SH-SY5Y (cell line): ENCODE measurements around the gene URI1.

Source experiments
- GATA2 ChIP-seq: IDR thresholded peaks from 2 replicates; pipeline ENCODE4 v1.6.1; 2011; ENCODE audit warnings: mild to moderate bottlenecking, low read depth, low read length
- GATA3 ChIP-seq: IDR thresholded peaks from 2 replicates; pipeline ENCODE4 v1.6.1; 2011; ENCODE audit warnings: low read depth, mild to moderate bottlenecking, low read length, moderate library complexity

Gene URI1

DNA sequence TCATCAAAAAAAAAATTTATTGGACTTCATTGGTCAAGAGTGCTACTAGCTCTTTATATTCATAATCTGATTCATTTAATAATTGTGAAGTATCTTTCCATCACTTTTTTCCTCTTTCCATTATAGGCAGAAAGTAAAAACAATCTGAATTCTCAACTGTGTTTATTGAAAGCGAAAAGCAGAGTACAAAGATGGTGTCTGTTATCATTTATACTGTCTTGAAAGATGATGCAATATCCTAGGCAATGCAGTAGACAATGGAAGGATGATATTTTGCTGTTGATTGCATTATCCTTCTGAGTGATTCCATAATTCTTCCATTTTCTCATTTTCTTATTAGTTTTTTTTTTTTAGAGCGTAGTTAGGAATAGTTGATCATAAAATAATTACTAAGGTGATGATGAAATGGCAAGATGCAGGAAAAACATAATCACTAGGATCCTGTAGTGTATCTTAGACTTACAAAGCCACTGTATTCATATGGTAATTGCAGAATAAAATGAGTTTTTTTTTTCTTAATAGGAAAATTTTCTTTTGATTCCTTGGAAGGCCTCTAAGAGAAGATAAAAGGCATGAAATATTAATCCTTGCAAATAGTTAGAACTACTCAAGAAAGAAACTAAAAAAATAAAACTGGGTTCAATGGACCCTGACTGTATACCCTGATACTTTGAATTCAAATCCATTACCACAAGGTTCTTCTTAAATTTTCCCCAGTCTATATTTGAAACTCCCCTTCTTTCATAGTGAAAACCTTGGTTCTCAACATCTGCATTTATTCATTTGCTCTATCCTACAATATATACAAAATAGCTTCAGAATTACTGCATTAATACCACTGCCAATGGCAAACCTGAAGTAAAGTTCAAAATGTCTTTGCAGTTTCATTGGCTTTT, 11.6 kb downstream of the URI1 start:
- no peak for TF ChIP-seq GATA2
- TF ChIP-seq GATA3: no peak

DNA sequence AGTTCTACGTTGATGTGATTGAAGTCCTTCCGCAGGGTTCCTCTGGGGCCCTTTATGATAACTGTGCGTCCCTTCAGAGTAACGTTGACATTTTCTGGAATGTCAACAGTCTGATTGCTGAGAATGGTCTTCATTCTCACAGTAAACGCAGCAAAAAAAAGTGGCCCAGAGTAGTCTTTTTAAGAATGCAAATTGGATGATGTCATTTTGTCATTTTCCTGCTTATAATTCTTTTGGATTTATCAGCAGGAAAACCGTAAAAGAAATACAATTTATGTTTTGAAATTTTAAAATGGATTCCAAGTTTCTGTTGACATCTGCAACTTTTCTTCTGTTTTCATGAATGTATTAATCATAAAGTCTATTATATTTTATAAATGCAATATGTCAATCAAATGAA, 14.8 kb downstream of the URI1 start:
- TF ChIP-seq GATA2: no peak
- no peak for TF ChIP-seq GATA3

DNA sequence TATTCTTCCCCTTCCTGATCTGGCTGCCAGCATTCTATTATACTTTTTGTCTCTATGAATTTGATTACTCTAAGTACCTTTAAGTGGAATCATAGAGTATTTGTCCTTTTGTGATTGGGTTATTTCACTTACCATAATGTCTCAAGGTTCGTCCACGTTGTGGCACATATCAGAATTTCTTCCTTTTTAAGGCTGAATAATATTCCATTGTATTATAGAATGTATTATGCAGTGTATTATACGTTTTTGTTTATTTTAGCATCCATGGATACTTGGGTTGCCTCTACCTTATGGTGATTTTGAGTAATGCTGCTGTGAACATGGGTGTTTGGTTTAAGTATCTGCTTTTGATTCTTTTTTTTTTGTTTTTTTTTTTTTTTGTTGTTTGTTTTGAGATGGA, 19.3 kb downstream of the URI1 start:
- TF ChIP-seq GATA2: no peak
- no peak for TF ChIP-seq GATA3

DNA sequence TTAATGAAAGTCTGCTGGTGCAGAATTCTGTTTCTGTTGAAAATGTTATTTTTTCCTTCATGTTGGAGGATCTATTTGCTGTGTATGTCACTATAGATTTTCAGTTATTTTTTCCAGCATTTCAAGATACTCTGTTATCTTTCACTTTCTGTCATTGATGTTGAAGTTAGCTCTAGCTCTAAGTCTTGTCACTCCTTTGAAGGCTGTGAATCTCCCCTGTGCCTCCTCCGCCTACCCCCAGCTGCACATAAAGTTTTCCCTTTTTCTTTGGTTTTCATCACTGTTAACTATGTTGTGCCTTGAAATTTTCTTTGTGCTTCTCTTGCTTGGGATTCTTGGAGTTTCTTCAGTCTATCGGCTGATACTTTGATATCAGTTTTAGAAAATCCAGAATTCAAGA, 20.8 kb downstream of the URI1 start:
- no peak for TF ChIP-seq GATA2
- TF ChIP-seq GATA3: no peak

DNA sequence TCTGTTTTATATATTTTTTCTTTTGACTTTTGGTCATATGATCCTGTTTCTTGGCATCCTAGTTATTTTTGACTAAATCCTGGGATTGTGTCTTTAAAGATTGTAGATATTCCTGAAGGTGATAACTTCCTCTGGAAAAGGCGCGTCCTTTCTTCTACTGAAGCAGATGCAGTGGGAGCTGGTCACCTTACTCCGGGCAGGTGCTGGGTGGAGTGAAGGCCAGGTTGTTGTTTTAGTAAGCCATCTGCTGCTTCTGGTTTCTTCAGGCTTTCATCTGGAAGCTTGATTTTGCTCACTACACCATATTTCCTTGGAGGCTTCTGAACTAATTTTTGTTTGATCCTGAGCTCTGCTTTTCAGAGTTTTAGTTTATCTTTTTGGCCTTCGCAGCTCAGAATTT, 21.5 kb downstream of the URI1 start:
- TF ChIP-seq GATA2 (no peak), GATA3 (no peak)

DNA sequence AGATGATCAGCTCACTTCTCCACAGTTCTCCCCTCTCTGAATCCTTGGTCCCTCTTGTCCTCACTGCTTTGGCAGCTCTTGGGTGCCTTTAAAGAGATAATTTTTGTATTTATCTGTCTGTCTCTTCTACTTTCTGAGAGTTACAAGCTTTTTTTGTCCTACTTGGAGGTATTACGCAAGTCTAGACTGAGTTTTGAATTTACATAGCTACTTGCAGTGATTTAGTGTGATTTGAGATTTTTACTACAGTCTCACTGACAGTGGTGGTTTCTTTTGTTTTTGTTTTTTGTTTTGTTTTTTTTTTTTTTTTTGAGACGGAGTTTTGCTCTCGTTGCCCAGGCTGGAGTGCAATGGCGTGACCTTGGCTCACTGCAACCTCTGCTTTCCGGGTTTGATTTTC, 22.1 kb downstream of the URI1 start:
- TF ChIP-seq GATA2 (no peak), GATA3 (no peak)

DNA sequence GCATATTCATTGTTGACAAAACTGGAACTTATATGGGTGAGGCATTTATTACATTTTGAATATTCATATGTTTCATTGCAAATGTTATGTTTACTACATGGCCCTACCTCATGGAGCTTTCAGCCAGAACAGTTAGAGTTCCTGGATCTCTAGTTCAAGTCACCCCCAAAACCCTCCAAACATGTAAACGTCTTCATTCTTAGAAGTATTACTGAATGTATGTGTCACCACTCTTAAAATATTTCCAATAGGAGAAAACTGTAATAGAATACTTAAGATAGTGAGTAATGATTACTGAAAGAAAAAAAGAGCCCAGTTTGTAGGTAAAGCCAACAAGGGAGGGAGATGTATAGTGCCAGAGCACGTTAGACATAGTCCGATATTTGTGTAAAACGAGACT, 23.5 kb downstream of the URI1 start:
- TF ChIP-seq GATA2 (no peak), GATA3 (no peak)

DNA sequence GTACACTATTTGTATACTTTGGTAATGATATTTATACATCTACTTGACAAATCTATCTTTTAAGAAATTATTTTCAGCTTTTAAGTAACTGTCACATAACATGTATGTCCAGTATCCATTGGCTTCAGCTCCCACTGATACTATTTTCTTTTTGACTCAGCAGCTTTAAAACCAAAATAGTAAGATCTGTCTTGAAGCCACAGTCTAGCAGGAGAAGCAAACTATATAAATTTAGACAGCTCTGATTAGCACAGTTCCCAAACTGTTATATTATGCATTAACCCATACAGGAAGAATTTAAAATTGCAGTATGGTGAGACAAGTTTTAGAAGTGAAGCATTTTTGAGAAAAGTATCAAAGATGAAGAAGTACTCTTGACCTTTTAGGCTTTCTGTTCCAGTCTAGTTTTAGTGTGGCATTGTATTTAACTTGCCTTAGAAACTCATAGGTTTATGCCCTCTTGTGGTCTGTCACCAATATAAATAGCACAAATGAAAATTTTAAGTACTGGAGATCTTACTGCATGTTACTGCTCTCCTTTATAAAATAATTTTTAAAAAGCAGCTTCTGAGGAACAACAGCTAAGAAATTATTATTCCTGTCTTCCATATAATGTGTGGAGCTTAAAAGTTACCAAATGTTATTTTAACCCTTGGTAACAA, 24.7 kb downstream of the URI1 start:
- TF ChIP-seq GATA2: no peak
- no peak for TF ChIP-seq GATA3

DNA sequence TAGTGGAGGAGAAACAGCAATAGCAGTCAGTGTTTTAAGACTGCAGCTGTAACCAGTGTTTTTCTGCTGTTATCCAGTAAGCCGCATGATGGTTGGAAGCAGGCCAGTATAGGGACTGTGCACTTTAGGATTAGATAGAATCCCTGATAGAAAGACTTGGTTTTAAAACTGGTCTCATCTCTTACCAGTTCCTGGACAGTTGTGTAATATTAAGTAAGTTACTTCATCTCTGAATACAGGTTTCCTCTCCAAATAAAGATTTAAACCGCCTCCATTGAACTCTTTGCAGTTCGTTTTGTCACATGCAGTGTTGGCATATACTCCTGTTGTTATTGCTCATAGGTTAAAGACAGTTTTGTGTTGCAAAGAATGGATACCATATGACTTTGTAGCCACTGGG, 25.6 kb downstream of the URI1 start:
- TF ChIP-seq GATA2: no peak; the same call in 1 of the 2 replicates
- TF ChIP-seq GATA3: no peak

DNA sequence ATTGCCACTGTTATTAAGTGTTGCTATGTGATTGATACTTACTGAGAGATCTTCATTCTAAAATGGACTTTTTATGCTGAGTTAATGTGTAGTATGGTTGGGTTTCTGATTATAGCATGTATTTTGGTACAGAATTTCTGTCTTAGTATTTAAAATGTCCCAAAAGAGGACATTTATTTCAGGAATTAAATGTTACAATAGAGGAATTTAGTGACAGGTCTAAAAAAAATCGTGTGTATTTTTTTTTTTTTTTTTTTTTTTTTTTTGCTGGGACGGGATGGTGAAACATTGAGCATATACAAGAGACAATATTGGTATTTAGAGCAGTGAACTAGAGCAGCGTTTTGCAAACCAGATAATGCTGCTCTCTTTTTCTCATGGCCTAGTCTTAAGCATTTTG, 27.9 kb downstream of the URI1 start:
- TF ChIP-seq GATA2 (no peak), GATA3 (no peak)

DNA sequence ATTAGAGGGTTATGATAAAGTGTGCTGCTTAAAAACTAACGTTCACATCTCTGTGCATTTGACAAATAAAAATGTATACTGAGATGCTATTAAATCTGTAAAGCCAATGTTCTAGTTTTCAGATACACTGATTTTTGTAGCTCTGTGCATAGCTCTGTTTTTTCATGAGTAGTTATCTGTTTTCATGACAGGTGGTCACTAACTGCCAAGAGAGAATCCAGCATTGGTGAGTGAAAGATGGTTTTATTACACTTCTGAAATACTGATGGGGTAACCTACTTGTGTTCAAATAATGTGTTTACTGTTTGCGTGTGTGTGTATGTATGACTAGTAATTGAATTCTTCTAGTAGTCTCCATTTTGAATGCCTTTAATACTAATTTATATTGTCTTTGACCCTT, 29.0 kb downstream of the URI1 start:
- no peak for TF ChIP-seq GATA3
- TF ChIP-seq GATA2: no peak

DNA sequence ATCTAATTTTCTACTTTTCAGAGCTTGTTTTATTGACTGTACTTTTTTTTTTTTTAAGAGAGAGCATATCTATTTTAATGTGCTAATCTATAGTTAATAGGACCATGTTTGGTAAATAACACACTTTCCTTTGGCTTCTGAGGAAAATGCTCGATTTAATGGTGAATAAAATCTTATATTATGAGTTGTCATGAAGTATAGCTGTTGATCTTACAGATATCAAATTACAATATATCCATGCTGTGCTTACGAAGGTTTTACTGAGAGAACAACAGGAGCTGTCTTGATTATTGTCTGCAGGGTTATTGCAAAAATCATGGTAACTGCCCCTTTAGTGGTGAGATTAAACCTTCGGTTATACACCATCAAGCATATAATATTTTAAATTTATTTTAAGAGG, 29.6 kb downstream of the URI1 start:
- TF ChIP-seq GATA3 (no peak), GATA2 (no peak)

DNA sequence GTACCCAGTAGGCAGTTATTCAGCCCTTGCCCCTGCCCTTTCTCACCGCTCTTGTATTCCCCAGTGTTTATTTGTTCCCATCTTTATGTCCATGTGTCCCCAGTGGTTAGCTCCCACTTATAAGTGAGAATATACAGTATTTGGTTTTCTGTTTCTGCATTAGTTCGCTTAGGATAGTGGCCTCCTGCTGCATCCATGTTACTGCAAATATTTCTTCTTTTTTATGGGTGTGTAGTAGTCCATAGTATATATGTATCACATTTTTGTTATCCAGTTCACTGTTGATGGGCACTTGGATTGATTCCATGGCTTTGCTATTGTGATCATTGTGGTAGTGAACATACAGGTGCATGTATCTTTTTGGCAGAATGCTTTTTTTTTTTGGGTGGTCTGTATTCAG, 32.7 kb downstream of the URI1 start:
- TF ChIP-seq GATA2 (no peak), GATA3 (no peak)

DNA sequence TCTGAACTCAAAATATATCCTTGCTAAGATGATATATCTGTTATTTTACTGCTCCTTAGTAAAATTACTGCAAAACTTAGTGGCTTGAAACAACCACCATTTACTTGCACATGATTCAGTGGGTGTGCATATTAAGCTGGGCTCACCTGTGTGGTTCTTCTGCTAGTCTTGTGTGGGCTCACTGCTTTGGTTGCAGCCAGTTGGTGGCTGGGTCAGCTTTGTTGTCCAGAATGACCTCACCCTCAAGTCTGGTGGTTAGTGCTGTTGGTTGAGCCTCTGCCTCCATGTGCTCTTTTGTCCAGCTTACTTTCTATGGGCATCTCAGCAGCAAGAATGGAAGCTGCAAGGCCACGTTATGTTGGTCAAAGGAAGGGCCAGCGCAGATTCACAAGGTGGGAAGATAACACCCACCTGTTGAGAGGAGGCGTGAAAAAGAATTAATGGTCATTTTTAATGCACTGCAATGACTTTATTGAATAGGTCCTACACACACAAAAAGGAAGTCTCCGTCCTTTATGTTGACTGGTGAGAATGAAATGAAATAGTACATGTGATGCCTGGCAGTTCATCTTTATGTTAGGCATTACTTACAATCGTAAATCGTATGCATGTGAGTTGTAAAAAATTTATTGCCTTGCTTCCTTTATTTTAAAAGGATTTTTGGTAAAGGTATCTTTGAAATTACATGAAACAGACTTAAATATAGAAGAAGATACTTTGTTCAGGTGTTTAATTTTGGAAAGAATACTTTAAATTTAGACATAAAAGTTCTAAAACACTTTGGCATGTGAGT, 34.3 kb downstream of the URI1 start:
- no peak for TF ChIP-seq GATA3
- TF ChIP-seq GATA2: no peak

DNA sequence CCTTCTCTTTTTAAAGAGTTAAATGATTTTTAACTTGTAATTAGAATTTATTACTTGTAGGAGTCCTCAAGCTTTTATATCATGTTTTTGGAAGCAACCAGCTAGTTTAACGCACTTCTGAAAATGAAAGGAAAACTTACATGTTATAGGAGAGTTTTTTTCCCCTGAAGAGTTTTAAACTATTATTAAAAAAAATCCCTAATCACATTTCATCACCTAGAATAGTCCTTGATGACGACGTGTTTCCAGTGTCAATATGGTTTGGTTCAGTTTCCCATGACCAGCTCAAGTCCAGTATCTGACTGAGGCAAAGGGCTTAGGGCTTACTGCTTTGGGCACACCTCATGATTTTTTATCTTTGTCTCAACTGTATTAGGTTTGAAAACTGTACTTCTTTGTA, 36.0 kb downstream of the URI1 start:
- no peak for TF ChIP-seq GATA3
